Stimulated activated effector memory CD8-positive, alpha-beta T cell treated with anti-CD3 and anti-CD28 coated beads, Interleukin-12 subunit alpha, Interleukin-12 subunit beta, amount 100 ng/mL, for 72 hours (primary cell): ENCODE results near the gene AHDC1.

ENCODE experiments used
- ATAC-seq: fragments of 150-1000 bp; cut with Tn5 transposase; 2 replicates; pipeline ENCODE4 v1.10.0; 2021
- DNase-seq, 2 donors: peaks; one replicate each; pipeline ENCODE4 v3.0.0; 2021 to 2022; ENCODE audit warnings: low spot score in 2 of 2
- H3K27ac Mint-ChIP-seq: one replicate; pipeline ENCODE4 v1.8.0; 2022; ENCODE audit warnings: mild to moderate bottlenecking, mixed read lengths
- H3K36me3 Mint-ChIP-seq: one replicate; pipeline ENCODE4 v1.8.0; 2022; ENCODE audit warnings: mild to moderate bottlenecking, mixed read lengths
- H3K4me1 Mint-ChIP-seq: one replicate; pipeline ENCODE4 v1.8.0; 2022; ENCODE audit warnings: mixed read lengths
- H3K4me3 Mint-ChIP-seq: one replicate; pipeline ENCODE4 v1.8.0; 2022; ENCODE audit warnings: mild to moderate bottlenecking, mixed read lengths
- H3K9me3 Mint-ChIP-seq: one replicate; pipeline ENCODE4 v1.8.0; 2022; ENCODE audit warnings: mixed read lengths

AHDC1 gene

GRCh38 chr1:27589841-27590426 is 14.0 kb downstream of the AHDC1 start:
- Mint-ChIP-seq H3K27ac (no peak overlapping the region), H3K36me3 (no peaks in the 10 kb centered on the region), H3K4me3 (no peak overlapping the region), H3K9me3 (no peaks in the 10 kb centered on the region), H3K4me1 (no peaks in the 10 kb centered on the region)
- DNase-seq: no peak
- no peak for ATAC-seq

GRCh38 chr1:27589441-27589840 is 14.5 kb downstream of the AHDC1 start:
- ATAC-seq (no peak), DNase-seq (no peak)
- Mint-ChIP-seq H3K36me3 (no peaks in the 10 kb centered on the region), H3K4me1 (no peaks in the 10 kb centered on the region), H3K4me3 (no peak overlapping the region), H3K9me3 (no peaks in the 10 kb centered on the region), H3K27ac (no peak overlapping the region)

DNA sequence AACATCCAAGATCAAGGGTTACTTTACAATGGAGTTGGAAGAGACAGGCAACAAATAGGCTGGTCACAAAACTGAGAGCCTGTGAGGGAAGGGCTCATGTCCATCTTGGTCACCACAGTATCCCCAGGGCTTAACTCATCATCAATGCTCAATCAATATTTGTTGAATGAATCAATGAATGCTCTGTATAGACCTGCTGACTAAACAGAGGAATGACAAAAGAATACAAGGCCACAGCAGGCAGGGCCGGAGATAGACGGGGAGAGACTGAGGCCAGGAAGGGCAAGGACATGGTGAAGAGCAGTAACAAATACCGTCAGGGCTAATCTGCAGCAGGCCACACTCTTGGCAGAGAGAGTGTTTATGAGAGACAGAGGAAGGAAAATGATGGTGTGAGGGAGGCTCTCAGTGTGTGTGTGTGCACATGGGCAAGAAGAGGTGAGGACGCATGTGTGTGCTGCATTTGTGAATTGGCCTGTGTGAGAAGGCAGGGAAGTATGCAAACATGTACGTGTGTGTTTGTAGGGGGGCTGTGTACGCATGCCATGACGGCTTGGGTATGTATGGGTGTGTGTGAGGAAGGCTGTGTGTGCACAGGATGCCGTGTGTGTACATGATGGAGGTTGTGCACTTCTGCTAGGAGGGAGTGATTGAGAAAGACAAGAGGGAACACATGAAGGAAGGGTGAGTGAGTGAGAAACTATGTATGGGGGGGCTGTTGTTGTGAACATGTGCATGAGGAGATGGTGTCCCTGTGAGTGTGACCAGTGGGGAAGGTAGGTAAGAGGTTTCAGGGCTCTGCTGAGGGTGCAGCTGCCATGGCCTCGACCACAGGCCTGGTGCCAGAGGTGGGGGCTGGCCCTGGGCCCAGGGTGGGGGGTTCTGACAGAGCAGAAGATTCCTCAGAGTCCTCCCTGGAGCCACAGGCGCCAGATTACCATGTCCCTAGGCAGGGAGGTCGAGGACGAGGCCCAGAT is 15.4 kb downstream of the AHDC1 start:
- H3K4me1 Mint-ChIP-seq: peaks cover 2% of the 10 kb centered on the region
- no peaks in the 10 kb centered on the region for H3K36me3 Mint-ChIP-seq
- no peak overlapping the region for H3K27ac Mint-ChIP-seq
- DNase-seq (no peak), ATAC-seq (no peak)
- H3K9me3 Mint-ChIP-seq: no peaks in the 10 kb centered on the region
- H3K4me3 Mint-ChIP-seq: no peak overlapping the region

GRCh38 chr1:27585684-27586083 is 18.3 kb downstream of the AHDC1 start:
- no peak overlapping the region for H3K27ac Mint-ChIP-seq
- no peaks in the 10 kb centered on the region for H3K9me3 Mint-ChIP-seq
- DNase-seq (no peak), ATAC-seq (no peak)
- peaks cover 23% of the 10 kb centered on the region for H3K4me1 Mint-ChIP-seq
- H3K36me3 Mint-ChIP-seq: no peaks in the 10 kb centered on the region
- no peak overlapping the region for H3K4me3 Mint-ChIP-seq

- H3K27ac Mint-ChIP-seq: no peak overlapping the region
- H3K4me1 Mint-ChIP-seq: peaks cover 35% of the 10 kb centered on the region
- DNase-seq (no peak), ATAC-seq (no peak)
- no peak overlapping the region for H3K4me3 Mint-ChIP-seq
- no peaks in the 10 kb centered on the region for H3K36me3 Mint-ChIP-seq
- H3K9me3 Mint-ChIP-seq: no peaks in the 10 kb centered on the region
Observed at GRCh38 chr1:27584453-27584852, 19.5 kb downstream of the AHDC1 start.

- Mint-ChIP-seq H3K27ac (no peak overlapping the region), H3K9me3 (no peaks in the 10 kb centered on the region), H3K4me3 (no peak overlapping the region), H3K4me1 (peaks cover 40% of the 10 kb centered on the region), H3K36me3 (no peaks in the 10 kb centered on the region)
- no peak for ATAC-seq
- DNase-seq: no peak
Observed at GRCh38 chr1:27583479-27583878, 20.5 kb downstream of the AHDC1 start.

GRCh38 chr1:27581823-27582243 is 22.1 kb downstream of the AHDC1 start:
- no peak for ATAC-seq
- H3K27ac Mint-ChIP-seq: peak overlapping the region; percentile 29

GRCh38 chr1:27577504-27578188 is 26.3 kb downstream of the AHDC1 start:
- Mint-ChIP-seq H3K27ac (no peak overlapping the region), H3K36me3 (peaks cover 5% of the 10 kb centered on the region), H3K4me1 (peaks cover 45% of the 10 kb centered on the region), H3K9me3 (no peaks in the 10 kb centered on the region), H3K4me3 (no peak overlapping the region)
- no peak for ATAC-seq
- DNase-seq: no peak

More at GRCh38 chr1:27581823-27582243, 22.1 kb downstream of the AHDC1 start:
- Mint-ChIP-seq H3K9me3 (no peaks in the 10 kb centered on the region), H3K36me3 (no peaks in the 10 kb centered on the region), H3K4me1 (peaks cover 40% of the 10 kb centered on the region), H3K4me3 (no peak overlapping the region)
- no peak for DNase-seq

- no peak for ATAC-seq
- Mint-ChIP-seq H3K4me1 (peaks cover 43% of the 10 kb centered on the region), H3K36me3 (peaks cover 5% of the 10 kb centered on the region), H3K27ac (peak overlapping the region; percentile 29), H3K9me3 (no peaks in the 10 kb centered on the region), H3K4me3 (no peak overlapping the region)
- DNase-seq: no peak
Observed at GRCh38 chr1:27576806-27577227, 27.1 kb downstream of the AHDC1 start.

GRCh38 chr1:27575840-27576331 is 28.1 kb downstream of the AHDC1 start:
- peaks cover 41% of the 10 kb centered on the region for H3K4me1 Mint-ChIP-seq
- H3K4me3 Mint-ChIP-seq: no peak overlapping the region
- H3K9me3 Mint-ChIP-seq: no peaks in the 10 kb centered on the region
- ATAC-seq: no peak
- peaks cover 5% of the 10 kb centered on the region for H3K36me3 Mint-ChIP-seq
- no peak for DNase-seq
- H3K27ac Mint-ChIP-seq: no peak overlapping the region

DNA sequence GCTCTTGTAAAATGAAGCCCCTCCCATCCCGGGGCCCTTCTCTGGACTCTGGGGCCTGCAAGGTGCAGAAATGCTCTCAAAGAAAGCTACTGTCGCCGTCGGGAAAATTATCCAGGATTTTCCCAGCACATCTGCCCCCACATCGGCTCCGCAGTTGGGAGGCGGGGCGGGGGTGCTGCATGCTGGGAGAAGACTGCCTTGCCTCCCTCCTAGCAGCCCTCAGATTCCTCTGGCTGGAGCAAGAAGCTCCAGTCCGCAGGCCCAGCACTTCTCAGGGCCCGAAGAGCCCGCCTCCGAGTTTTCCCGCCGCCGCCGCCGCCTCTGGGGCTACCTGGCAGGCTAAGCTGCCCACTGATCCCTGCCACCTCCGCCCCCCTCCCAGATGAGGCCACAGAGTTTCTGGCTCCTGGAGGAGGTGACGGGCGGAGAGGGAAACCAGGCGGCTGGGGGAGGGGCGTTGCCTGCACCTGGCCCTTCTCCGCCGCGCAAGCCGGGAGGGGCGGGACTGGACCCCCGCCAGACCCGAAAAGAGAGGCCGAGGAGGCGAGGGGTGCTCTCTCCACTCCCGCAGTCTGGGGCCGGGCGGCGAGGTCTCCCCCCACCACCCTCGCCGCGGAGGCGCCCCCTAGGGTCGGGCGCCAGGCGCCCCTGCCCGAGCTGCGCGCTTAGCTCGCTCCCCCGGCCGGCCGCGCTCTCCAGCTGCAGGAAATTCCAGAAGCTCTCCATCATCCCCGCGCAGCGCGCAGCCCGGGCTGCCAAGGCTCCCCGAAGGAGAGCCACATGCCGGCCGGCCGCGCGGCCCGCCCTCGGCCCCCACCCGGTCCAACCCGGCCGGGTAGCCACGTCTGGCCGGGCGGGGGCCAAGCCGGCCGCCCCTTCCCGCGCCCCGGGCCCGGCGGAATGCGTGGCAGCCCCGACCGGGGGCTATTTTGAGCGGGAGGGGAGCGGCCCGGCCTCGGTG is 28.8 kb downstream of the AHDC1 start:
- no peak for DNase-seq
- Mint-ChIP-seq H3K36me3 (peaks cover 5% of the 10 kb centered on the region), H3K4me3 (no peak overlapping the region), H3K27ac (peak overlapping the region; percentile 6), H3K4me1 (peaks cover 44% of the 10 kb centered on the region), H3K9me3 (no peaks in the 10 kb centered on the region)
- no peak for ATAC-seq

GRCh38 chr1:27574001-27574781 is 29.8 kb downstream of the AHDC1 start:
- Mint-ChIP-seq H3K9me3 (no peaks in the 10 kb centered on the region), H3K36me3 (peaks cover 5% of the 10 kb centered on the region), H3K4me3 (no peak overlapping the region), H3K4me1 (peaks cover 41% of the 10 kb centered on the region), H3K27ac (peak overlapping the region; percentile 6)
- no peak for DNase-seq
- no peak for ATAC-seq

DNA sequence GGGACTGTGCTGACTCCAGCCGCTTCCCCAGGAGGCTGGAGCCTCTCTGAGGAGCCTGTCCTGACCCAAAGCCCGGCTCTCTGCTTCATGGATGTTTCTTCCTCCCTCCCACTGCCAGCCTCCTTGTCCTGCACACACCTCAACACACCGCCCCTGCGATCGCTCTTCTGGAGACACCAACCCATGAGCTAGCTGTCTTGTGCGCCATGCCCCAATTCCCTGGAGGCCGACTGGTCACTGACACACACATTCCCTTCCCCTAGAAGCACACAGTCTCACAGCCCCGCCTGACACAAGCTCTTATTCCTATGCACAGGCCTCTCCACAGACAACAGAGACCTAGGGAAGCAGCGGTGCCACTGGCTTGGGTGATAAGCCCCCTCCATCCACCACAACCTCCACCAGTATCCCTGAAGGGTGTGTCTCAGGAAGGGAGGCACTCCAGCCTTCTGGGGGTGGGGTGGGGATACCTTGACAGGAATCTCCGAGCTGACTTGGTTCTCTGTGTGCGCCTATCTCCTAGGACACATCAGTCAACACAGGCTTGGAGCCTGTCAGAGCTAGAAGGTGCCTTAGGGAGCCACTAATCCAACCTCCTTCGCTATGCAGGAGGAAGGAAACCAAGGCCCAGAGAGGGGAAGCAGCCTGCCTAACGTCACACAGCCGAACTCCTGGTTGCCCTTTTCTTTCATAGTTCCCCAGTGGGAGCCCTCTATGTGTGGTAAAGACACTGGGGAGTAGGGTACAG is 31.1 kb downstream of the AHDC1 start:
- ATAC-seq: no peak
- H3K27ac Mint-ChIP-seq: peak overlapping the region; percentile 17
- H3K4me3 Mint-ChIP-seq: no peak overlapping the region
- no peak for DNase-seq
- peaks cover 51% of the 10 kb centered on the region for H3K4me1 Mint-ChIP-seq
- H3K36me3 Mint-ChIP-seq: peaks cover 10% of the 10 kb centered on the region
- no peaks in the 10 kb centered on the region for H3K9me3 Mint-ChIP-seq
